ENCODE measurements around the gene LCNL1.

Gene LCNL1

DNA sequence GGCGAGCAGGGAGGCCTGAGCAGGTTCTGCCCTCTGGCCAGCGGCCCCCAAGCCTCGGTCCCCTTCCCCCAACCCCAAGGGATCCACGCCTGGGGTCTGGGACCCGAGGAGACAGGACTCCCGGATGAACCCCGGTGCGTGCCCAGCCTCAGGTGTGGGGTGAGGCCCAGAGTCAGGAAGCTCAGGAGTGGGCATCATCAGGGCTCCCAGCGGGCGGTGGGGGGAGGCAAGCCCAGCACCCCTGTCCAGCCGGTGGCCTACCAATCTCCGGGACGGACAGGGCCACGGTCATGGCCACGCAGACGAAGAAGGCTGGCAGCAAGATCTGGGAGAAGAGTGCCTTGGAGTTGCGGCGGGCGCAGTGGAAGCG lies 30.8 kb downstream of the LCNL1 start:
- no peak for DNase-seq

DNA sequence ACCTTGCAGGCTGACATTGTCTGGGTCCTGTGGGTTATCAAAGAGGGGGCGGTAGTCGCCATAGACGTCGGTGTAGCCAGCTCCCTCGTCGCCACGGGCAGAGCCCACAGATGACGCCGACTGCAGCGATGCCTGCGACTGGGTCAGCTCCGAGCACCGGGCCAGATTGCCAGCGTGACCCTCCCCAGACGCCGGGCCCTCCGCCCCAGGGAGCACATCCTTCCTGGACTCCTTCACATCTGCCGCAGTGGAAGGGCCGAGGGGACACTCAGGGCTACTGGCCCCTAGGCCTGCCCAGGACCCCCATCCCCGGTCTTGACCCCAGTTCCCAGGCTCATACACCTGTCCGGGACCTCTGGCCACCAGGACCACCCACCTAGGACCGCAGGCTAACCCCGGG lies 31.4 kb downstream of the LCNL1 start:
- no peak for DNase-seq

DNA sequence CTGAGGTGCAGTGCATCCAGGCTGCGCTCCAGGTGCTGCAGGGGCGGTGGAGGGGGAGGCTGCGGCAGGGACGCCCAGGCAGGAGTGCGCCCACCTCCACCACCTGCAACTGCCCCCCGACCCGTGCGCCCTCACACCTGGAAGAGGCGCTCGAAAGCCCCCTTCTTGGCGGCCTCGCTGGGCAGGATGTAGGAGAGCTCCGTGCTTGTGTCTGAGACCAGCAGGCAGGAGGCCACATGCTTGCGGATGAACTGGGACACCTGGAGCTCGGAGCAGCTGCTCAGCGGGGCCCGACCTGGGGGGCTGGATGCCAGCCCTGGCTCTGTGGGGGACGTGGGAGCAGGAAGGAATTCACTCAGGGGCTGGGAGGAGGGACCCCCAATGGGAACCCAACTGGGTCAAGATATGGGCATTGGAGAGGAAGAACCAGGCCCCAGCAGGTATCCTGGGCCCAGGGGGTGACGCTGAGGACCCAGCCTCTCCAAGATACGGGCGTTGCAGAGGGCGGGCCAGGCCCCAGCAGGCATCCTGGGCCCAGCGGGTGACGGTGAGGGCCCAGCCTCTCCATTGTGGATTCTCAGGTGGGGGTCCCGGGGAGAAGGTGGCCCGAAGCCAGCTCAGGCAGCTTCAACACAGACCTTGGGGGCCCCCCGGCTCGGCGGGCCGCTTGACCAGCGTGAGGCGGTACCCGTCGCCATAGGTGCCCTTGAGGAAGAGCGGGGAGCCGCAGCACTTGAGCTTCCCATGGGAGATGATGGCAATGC lies 32.2 kb downstream of the LCNL1 start:
- no peak for DNase-seq

DNA sequence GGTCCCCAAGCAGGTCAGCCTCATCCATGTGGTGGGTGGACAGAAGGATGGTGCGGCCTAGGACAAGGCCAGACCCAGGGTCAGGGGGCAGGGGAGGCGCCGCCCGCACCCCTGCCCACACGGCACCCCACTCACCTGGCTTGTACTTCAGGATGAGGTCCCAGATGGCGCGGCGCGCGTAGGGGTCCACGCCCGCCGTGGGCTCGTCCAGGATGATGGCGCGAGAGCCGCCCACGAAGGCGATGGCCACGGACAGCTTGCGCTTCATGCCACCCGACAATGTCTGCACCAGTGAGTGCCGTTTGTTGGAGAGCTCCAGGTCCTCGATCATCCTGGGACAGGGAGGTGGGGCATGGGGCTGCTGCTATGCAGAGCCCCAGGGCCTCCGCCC lies 32.7 kb downstream of the LCNL1 start:
- DNase-seq: no peak

DNA sequence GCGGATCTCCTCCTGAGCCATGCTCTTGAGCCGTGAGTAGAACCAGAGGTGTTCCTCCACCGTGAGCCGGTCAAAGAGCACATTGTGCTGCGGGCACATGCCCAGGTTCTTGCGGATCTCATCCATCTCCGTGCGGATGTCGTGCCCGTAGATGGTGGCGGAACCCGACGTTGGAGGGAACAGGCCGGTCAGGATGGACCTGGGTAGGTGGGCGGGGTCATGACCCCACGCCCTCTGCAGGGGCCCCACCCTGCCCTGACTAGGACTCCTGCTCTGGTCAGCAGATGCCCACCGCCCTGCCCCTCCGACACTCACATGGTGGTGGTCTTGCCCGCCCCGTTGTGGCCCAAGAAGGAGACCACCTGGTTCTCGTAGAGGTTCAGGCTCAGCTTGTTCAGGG lies 33.2 kb downstream of the LCNL1 start:
- no peak for DNase-seq

DNA sequence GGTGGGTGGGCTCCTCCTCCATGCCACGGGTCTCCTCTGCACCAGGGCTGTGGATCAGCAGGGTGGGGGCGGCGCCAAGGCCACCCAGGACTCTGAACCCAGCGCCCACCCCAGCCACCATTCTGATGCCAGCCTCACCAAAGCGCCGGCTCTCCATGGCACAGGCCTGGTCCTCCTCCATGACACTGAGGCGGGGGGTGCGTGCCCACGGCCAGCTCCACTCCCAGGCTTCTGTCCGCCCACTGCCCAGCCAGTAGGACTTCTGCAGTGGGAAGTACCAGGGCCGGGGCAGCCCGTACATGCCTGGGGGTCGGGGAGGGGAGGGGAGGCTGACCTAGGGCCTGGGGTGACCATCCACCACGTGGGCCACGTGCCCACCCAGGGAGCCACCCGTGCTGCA lies 33.6 kb downstream of the LCNL1 start:
- no peak for DNase-seq

DNA sequence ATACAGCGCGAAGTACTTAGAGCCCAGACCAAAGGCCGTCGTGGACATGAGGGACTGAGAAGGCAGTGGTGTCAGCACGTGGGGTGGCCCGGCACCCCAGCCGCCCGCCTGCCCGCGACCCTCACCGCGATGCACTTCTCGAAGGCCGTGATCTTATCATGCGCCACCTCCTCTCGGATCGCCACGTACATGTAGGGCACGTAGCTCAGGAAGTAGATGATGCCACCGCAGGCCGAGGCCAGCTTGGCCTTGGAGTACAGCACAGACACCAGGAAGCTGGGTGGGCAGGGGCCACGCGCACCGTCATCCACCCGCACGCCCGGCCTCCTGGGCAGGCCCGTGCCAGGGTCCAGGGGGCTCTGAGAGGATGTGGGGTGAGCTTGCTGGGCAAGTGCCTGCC lies 34.3 kb downstream of the LCNL1 start:
- DNase-seq: no peak

DNA sequence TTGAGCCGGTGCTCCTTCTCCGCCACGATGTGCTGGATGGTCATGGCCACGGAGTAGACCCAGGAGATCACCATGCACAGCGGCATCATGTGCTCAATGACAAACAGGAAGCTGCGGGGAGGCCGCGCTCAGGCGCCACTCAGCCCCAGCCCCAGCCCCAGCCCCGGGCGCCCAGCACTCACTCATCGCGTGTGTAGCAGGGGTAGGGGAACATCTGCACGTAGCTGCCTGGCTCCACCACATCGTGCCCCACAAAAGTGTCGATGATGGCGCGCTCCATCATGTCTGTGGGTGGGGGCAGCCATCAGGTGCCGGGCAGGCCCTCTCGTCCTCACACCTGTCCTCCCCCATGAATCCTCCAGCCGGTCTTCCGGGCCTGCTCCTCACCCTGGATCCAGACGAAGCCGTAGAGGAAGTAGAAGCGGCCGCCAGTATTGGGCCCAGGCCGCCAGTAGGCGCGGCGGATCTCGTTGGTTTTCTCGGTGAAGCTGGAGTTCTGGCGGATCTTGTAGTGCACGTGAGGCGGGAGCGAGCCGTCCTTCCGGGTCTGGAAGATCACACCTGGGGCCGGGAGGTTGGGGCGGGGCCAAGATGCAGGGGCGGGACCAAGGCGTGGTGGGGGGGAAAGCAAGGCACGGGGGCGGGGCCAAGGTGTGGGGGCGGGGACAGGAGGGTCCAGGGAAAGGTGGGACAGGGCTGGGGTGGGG lies 35.2 kb downstream of the LCNL1 start:
- no peak for DNase-seq

DNA sequence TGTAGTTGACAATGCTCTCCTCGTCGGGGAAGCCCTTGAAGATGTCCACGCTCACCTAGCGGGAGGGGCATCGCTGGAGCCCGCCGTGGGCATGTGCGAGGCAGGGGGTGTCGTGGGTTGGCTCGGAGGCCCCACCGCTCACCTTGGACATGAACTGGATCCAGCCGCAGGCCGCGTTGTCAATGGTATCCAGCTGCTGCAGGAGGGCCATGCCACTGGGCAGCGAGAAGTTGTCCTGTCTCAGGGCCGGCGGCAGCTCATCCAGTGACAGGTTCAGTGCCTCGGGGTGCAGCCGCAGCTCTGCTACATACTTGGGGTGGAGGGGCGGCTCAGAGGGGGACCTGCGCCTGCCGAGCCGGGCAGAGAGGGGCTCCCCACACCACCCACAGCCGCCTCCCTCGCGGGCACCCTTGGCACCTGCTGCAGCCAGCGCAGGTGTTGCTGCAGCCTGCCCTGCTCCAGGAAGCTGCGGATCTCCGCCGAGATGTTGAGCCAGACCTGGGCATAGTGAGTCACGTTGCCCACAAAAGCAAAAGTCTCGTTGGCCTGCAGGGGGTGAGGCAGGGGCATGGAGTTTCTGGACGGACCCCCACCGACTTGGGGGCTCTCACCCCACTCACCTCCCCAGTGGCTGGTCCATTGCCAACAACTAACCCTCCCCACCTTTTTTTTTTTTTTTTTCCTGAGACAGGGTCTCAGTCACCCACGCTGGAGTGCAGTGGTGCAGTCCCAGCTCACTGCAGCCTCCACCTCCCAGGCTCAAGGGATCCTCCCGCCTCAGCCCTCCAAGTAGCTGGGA lies 36.2 kb downstream of the LCNL1 start:
- DNase-seq: no peak

DNA sequence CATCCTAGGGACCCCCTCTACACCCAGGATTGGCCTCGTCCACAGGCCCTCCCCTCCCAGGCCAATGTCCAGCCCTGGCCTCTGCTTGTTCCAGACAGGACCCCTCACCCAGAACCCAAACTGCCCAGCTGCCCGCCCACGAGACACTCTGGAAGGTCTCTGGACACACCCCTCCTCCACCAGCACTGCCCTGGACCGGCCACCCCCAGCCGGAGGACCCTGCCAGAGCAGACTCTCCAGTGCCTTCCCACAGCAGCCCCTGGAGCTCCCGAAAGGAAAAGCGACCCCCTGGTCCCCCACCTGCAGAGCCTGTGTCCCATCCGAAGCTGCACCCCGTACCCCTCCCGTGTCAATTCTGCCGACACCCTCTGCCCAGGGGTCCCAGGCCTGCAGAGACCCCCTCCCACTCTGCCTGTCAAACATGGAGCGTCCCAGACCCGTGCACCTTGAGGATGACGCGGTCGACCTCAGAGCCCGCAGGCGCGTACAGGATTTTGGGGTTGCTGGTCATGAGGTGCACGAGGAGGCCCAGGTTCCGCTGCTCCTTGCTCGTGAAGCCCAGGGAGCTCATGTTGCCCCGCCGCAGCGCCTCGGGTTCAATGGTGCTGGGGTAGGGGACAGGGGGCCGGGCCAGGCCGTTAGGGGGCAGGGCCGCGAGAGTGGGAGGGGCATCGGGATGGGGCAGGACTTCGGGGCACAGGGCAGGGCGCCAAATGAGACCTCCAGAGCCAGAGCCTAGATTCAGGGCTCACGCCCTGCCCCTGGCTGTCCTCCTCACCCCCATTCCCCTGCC lies 37.3 kb downstream of the LCNL1 start:
- no peak for DNase-seq

DNA sequence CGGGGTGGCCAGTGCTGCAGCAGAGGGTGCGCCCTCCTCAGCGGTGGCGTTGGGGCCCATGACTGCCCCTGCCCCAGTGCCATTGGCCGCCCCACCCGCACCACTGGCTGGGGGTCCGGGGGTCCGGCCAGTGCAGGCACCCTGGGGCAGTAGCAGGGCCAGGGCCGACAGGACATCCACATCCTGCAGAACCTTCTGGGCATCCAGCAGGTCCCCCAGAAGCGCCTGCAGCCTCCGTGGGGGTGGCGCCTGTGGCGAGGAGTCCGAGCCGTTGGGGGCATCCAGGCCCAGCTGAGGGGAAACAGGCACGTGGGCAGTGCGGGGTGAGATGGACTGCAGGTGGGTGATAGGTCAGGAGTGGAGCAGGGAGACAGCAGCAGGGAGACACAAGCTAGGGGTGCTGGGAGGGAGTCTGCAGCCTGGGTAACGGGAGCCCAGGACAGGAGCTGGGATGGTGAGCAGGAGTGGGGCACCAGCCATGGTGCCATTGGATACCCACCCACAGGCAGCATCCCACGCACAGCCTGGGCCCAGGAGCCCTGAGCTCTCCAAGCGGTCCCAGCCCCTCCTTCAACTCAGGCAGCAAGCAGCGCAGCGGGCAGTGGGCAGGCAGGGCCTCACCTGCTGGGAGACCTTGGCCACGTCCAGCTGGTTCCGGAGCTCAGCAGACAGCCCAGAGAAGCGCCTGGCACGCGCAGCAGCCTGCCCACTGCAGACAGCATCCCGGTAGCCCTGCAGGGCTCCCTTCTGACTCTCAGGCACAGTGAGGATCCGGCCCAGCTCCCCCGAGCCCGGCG lies 38.2 kb downstream of the LCNL1 start:
- no peak for DNase-seq

DNA sequence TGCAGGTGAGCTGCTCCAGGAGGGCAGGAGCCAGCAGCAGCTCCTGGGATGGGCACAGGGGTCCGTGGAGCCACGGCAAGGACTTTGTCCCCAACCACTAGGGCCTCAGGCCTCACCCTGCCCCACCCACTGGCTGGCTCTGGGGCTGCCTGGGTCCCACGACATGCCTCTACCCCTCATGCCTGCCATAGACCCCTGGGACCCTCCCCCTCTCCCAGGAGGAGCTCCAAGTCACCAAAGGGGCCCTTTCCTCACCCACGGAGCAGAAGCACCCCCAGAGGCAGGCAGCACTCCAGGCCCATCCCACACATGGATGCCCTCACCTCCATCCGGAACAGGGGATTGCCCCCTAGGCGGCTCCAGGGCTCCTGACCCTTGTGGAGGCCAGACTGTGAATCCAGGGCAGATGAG lies 38.8 kb downstream of the LCNL1 start:
- DNase-seq: no peak

DNA sequence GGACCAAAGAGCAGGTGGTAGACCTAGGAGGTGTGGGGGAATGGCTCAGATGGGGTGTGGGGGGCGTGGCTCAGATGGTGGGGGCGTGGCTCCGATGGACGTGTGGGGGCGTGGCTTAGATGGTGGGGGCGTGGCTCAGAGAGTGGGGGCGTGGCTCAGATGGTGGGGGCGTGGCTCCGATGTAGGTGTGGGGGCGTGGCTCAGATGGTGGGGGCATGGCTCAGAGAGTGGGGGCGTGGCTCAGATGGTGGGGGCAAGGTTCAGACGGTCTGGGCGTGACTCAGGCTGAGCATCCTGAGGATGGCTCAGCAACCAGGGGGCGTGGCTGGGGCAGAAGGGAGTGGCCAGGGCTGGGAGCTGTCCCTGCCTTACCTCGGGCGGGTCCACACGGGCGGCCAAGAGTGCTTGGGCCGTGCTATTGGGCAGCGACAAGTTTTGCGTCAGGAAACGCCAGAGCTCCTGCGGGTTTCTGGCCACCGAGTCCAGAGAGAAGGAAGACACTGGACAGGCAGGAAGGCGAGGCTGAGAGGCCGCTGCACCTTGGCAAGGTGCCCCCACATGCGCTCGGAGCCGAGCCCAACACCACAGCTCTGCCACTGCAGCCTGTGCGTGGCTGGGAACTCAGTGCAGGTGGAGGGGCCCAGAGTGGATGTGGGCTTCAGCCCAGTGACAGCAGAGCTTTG lies 39.3 kb downstream of the LCNL1 start:
- no peak for DNase-seq

DNA sequence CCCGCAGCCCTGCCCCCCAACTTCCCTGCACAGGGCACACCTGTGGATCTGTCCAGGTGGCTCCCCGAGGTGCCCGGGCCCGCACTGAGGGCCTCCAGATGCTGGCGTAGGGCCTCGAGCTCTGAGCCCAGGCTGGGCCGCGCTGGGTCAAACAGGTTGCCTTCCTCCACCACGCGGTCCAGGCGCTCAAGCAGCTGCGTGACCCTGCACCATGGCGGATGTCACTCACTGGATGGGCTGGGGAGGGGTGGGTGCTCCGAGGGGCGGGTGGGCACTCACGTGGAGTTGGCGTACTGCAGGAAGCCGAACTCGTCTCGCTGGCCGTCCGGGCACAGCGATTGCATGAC lies 39.8 kb downstream of the LCNL1 start:
- DNase-seq: no peak

DNA sequence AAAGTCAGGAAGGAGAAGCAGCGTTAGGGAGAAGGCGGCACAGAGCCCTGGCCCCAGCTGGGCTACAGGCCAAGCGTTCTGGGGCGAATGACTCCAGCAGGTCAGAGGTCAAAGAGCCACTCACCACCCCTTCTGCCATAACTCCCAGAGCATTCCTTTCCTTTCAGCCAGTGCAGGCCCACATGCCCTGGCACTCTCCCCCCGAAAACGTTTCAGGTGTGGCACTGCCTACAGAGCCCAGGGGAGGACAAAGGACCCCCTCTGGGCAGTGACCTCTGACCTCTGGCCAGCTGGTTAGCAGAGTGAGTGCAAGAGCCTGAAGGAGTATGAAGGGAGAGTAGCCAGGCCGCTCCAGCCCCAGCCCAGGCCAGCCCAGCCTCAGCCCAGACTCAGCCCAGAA lies 40.4 kb downstream of the LCNL1 start:
- no peak for DNase-seq

DNA sequence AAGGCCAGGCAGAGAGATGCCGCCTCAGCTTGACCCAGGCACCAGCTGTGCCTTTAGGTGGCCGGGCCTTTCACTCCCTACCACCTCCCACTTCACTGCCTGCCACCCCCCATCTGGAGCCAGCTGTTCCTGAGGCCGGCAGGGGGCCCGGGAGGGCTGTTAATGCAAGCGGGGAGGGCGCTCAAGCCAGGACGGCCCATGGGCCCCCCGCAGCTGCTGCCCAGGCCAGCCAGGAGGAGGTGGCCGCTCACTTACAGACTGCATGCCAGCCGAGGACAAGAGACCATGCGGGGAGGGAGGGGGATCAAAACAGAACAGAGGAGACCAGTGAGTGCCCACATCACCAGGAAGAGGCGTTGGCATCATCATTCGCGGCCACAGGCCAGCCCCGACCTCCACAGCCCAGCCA lies 40.8 kb downstream of the LCNL1 start:
- no peak for DNase-seq

DNA sequence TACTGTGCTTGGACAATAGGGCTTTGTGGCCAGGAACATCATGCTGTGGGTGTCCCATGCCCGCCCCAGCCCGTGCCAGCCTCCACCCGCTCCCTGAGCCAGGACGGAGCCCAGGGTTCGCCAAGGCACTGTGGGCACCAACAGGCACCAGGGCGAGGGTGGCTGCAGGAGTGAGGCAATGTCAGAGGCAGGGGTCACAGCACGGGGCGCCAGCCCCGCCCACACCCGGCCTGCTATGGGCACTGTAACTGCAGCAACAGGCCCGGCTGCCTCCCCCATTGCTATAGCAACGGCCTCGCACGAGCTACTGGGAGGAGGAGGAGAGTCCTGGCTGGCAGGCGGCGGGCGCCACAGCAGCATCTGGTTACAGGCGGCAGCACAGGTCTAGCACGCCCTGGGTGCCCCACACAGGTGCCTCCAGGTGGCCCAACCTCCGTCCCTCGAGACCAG lies 42.7 kb downstream of the LCNL1 start:
- DNase-seq: no peak

DNA sequence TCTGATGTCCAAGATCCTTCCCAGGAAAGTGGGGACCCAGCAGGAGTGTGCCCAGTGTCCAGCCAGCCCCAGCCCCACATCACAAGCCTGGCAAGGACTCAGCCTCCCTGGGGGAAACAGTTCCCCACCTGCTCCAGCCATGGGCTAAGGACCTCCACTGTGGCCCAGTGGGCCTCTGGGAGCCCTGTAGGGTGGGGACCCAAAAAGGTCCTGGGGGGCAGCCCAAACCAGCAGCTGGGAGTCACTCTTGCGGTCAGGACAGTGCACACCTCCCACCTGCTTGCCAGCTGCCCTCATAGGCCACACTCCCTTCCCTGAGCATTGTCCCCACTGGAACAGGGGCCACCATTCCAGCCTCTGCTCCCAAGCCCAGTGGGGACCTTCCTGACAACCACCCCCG lies 43.6 kb downstream of the LCNL1 start:
- no peak for DNase-seq

DNA sequence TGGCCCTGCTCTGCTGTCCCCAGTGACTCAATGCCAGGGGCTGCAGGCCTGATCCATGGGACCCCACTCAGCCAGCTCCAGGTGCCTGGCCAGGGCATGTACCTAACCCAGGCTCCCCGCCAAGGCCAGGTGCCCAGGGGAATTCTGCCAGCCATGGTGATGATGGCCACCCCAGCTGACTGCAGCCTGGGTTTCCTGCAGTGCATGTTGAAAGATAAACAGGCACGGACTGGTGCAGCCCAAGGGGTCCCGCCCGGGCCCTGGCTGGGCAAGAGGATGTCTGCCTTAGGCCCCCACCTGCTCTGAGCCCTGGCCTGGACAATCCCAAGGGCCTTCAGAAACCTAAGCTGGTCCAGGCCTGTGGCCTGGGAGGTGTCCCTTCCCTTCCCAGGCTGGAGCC lies 44.0 kb downstream of the LCNL1 start:
- no peak for DNase-seq

DNA sequence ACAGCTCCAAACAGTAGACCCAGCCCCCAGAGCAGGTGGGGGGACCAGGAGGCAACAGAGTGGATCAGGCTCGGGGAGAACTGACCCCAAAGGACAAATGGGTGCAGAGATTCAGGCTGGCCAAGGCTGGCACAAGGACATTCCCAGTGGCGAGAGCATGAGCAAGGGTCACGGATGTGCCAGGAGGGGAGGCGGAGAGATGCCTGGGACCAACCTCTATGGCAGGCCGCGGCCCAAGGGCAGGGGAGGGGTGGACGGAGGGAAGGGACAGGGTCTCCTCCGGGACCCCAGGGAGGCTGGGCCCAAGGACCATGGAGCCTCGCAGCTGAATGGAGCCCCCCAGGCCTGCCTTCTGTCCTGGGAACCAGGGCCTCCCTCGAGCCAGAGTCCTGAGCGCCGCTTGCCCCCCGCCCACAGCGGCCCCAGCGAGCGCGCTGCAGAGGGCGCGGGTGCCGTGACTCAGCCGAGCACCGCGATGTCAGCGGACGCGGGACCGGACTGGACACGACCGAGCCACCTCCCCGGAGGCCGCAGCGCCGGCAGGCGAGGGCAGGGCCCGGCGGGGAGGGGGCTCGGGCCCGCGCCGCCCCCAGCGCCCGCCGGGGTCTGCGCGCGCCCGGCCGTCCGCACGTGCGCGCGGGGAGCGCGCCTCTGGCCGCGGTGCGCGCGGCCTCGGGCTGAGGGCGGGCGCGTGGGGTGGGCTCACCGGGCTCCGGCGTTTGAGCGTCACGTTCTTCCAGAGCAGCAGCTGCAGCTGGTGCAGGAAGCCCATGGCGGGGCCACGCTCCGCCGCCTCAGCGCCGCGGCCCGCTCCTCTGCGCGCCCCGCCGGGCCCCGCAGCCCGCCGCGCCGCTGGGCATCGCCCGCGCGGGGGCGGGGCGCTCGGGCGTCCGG lies 44.8 kb downstream of the LCNL1 start, which contains the start of gene ABCA2:
TSS of gene ABCA2 (minus strand) at position 869 of the 894 bp plus-strand sequence. CDS start at position 772, 97 bp downstream.
- DNase-seq: no peak

Data from SIG-M5 (cell line).